WTC11 (cell line): ENCODE results near the gene UPF2. TPM values are rescaled to one million over a fixed set of nuclear protein-coding genes. Genes with fewer than 3 reads are reported as not detected.
"Not testable (repeated sequence)": the region's sequence is repeated elsewhere in the genome, so short reads cannot be mapped to it uniquely, and the experiment has no call there.

Source experiments
- ATAC-seq: fragments of 200-7000 bp; cut with Tn5 transposase; 2 replicates; pipeline ENCODE4 v1.10.0; 2021; ENCODE audit warnings: mild to moderate bottlenecking, moderate library complexity
- CTCF ChIA-PET: fragments of 300-600 bp; sonication (Branson Sonifier 250); formaldehyde crosslinking; loops from one replicate; lab custom pipeline; 2021; ENCODE audit warnings: antibody characterized with exemption; lab: Charles Lee
- POLR2A ChIA-PET: fragments of 350-600 bp; sonication (Branson Sonifier 250); formaldehyde crosslinking; loops from one replicate; lab custom pipeline; 2021; ENCODE audit warnings: antibody characterized with exemption; lab: Charles Lee
- DNase-seq: peaks from one replicate; pipeline ENCODE4 v3.0.0; 2021; ENCODE audit warnings: low spot score
- H3K27ac Mint-ChIP-seq: 2 replicates; pipeline ENCODE4 v1.8.0; 2021; ENCODE audit warnings: mixed read lengths
- H3K27me3 Mint-ChIP-seq: 2 replicates; pipeline ENCODE4 v1.8.0; 2021; ENCODE audit warnings: low read depth, mild to moderate bottlenecking, moderate library complexity, mixed read lengths
- H3K36me3 Mint-ChIP-seq: 2 replicates; pipeline ENCODE4 v1.8.0; 2021; ENCODE audit warnings: mixed read lengths
- H3K4me1 Mint-ChIP-seq: 2 replicates; pipeline ENCODE4 v1.8.0; 2022; ENCODE audit warnings: mixed read lengths
- H3K4me3 Mint-ChIP-seq: 2 replicates; pipeline ENCODE4 v1.8.0; 2021; ENCODE audit warnings: mild to moderate bottlenecking, moderate library complexity, mixed read lengths
- H3K9me3 Mint-ChIP-seq: 2 replicates; pipeline ENCODE4 v1.8.0; 2021; ENCODE audit warnings: mixed read lengths
- CBFB ChIP-seq: sonication (generic); formaldehyde crosslinking; IDR thresholded peaks from 2 replicates; pipeline ENCODE4 v1.8.1; 2022; ENCODE audit warnings: mild to moderate bottlenecking, low read depth, missing genetic modification reagents
- CREM ChIP-seq: sonication (generic); formaldehyde crosslinking; IDR thresholded peaks from 2 replicates; pipeline ENCODE4 v1.8.1; 2022; ENCODE audit warnings: mild to moderate bottlenecking, missing genetic modification reagents, moderate library complexity
- E2F5 ChIP-seq: sonication (generic); formaldehyde crosslinking; IDR thresholded peaks from 2 replicates; pipeline ENCODE4 v1.8.1; 2022; ENCODE audit warnings: mild to moderate bottlenecking, moderate library complexity, missing genetic modification reagents
- ELF4 ChIP-seq: sonication (generic); formaldehyde crosslinking; IDR thresholded peaks from 2 replicates; pipeline ENCODE4 v1.8.1; 2022; ENCODE audit warnings: low read depth, mild to moderate bottlenecking, moderate library complexity, missing genetic modification reagents
- EMX1 ChIP-seq: fragments of 250-450 bp; sonication (Bioruptor Pico); IDR thresholded peaks from 2 replicates; pipeline ENCODE4 v1.8.0; 2021; ENCODE audit warnings: mild to moderate bottlenecking
- ETV6 ChIP-seq: sonication (generic); formaldehyde crosslinking; IDR thresholded peaks from 2 replicates; pipeline ENCODE4 v1.8.1; 2022; ENCODE audit warnings: mild to moderate bottlenecking, missing genetic modification reagents
- FOXK1 ChIP-seq: sonication (generic); formaldehyde crosslinking; IDR thresholded peaks from 2 replicates; pipeline ENCODE4 v1.8.0; 2022; ENCODE audit warnings: mild to moderate bottlenecking, moderate library complexity, missing genetic modification reagents
- FOXP1 ChIP-seq: sonication (generic); formaldehyde crosslinking; IDR thresholded peaks from 2 replicates; pipeline ENCODE4 v1.8.0; 2022; ENCODE audit warnings: missing genetic modification reagents, mild to moderate bottlenecking, moderate library complexity, borderline replicate concordance
- FOXP4 ChIP-seq: sonication (generic); formaldehyde crosslinking; IDR thresholded peaks from 2 replicates; pipeline ENCODE4 v1.8.0; 2022; ENCODE audit warnings: mild to moderate bottlenecking, missing genetic modification reagents
- JAZF1 ChIP-seq: fragments of 250-450 bp; sonication (Bioruptor Pico); IDR thresholded peaks from 2 replicates; pipeline ENCODE4 v1.9.0; 2021; ENCODE audit warnings: moderate library complexity, mild to moderate bottlenecking, inconsistent platforms
- NFATC4 ChIP-seq: fragments of 250-450 bp; sonication (Bioruptor Pico); IDR thresholded peaks from 2 replicates; pipeline ENCODE4 v1.9.0; 2021; ENCODE audit warnings: mild to moderate bottlenecking
- NFYB ChIP-seq: sonication (generic); formaldehyde crosslinking; conservative IDR thresholded peaks from 2 replicates; pipeline ENCODE4 v1.8.0; 2022; ENCODE audit warnings: low read depth, missing genetic modification reagents
- RELA ChIP-seq: sonication (generic); formaldehyde crosslinking; IDR thresholded peaks from 2 replicates; pipeline ENCODE4 v1.8.1; 2022; ENCODE audit warnings: missing genetic modification reagents, mild to moderate bottlenecking, borderline replicate concordance
- STAT6 ChIP-seq: sonication (generic); formaldehyde crosslinking; conservative IDR thresholded peaks from 2 replicates; pipeline ENCODE4 v1.8.1; 2023; ENCODE audit warnings: mild to moderate bottlenecking, low read depth, missing genetic modification reagents, moderate library complexity
- TP53 ChIP-seq: sonication (generic); formaldehyde crosslinking; IDR thresholded peaks from 2 replicates; pipeline ENCODE4 v1.8.1; 2023; ENCODE audit warnings: mild to moderate bottlenecking, missing genetic modification reagents
- ZNF121 ChIP-seq: sonication (generic); formaldehyde crosslinking; IDR thresholded peaks from 2 replicates; pipeline ENCODE4 v1.8.0; 2023; ENCODE audit warnings: missing genetic modification reagents
- ZNF232 ChIP-seq: sonication (generic); formaldehyde crosslinking; IDR thresholded peaks from 2 replicates; pipeline ENCODE4 v1.8.0; 2022; ENCODE audit warnings: mild to moderate bottlenecking, missing genetic modification reagents
- ZNF263 ChIP-seq: sonication (generic); formaldehyde crosslinking; IDR thresholded peaks from 2 replicates; pipeline ENCODE4 v1.8.1; 2022; ENCODE audit warnings: low read depth, mild to moderate bottlenecking, moderate library complexity, missing genetic modification reagents
- ZNF423 ChIP-seq: fragments of 250-450 bp; sonication (Bioruptor Pico); IDR thresholded peaks from 2 replicates; pipeline ENCODE4 v2.1.2; 2022; ENCODE audit warnings: mild to moderate bottlenecking, moderate library complexity
- total RNA-seq: library from RNA; stranded (reverse); gene quantifications from 3 replicates; pipeline ENCODE4 v1.2.3, GENCODE V29; 2021
- TF ChIP-seq, protein P1 (sequence below): sonication (generic); formaldehyde crosslinking; conservative IDR thresholded peaks from 2 replicates; pipeline ENCODE4 v1.8.1; 2022; ENCODE audit warnings: mild to moderate bottlenecking, missing genetic modification reagents
- TF ChIP-seq, protein P2 (sequence below): sonication (generic); formaldehyde crosslinking; IDR thresholded peaks from 2 replicates; pipeline ENCODE4 v1.8.1; 2022; ENCODE audit warnings: low read depth, mild to moderate bottlenecking, moderate library complexity, missing genetic modification reagents, borderline replicate concordance
- TF ChIP-seq, protein P3 (sequence below): sonication (generic); formaldehyde crosslinking; IDR thresholded peaks from 2 replicates; pipeline ENCODE4 v1.8.1; 2023; ENCODE audit warnings: mild to moderate bottlenecking, missing genetic modification reagents, moderate library complexity
- TF ChIP-seq, protein P4 (sequence below): fragments of 250-450 bp; sonication (Bioruptor Pico); conservative IDR thresholded peaks from 2 replicates; pipeline ENCODE4 v1.9.0; 2021; ENCODE audit warnings: mild to moderate bottlenecking

UPF2 gene
- total RNA-seq, 1 experiment from 2014 or later: 24.3 TPM

DNA sequence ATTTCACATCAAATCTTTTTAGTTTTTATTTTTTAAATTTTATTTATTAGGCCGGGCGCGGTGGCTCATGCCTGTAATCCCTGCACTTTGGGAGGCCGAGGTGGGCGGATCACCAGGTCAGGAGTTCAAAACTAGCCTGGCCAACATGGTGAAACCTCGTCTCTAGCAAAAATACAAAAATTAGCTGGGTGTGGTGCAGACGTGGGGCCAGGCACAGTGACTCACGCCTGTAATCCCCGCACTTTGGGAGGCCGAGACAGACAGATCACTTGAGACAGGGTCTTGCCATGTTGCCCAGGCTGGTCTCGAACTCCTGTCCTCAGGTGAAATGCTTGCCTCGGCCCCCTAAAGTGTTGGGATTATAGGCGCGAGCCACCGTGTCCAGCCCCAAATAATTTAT lies 28.8 kb upstream of the UPF2 start:
- DNase-seq, CTCF ChIA-PET, H3K36me3 Mint-ChIP-seq, POLR2A ChIA-PET, ATAC-seq, H3K9me3 Mint-ChIP-seq, H3K4me3 Mint-ChIP-seq, H3K27me3 Mint-ChIP-seq, H3K27ac Mint-ChIP-seq: not testable (repeated sequence)
- TF ChIP-seq ZNF121 (CRISPR knock-in tag): peak; percentile 42; the same call in 1 of the 2 replicates
- peaks cover 18% of the 10 kb centered on the region for H3K4me1 Mint-ChIP-seq

DNA sequence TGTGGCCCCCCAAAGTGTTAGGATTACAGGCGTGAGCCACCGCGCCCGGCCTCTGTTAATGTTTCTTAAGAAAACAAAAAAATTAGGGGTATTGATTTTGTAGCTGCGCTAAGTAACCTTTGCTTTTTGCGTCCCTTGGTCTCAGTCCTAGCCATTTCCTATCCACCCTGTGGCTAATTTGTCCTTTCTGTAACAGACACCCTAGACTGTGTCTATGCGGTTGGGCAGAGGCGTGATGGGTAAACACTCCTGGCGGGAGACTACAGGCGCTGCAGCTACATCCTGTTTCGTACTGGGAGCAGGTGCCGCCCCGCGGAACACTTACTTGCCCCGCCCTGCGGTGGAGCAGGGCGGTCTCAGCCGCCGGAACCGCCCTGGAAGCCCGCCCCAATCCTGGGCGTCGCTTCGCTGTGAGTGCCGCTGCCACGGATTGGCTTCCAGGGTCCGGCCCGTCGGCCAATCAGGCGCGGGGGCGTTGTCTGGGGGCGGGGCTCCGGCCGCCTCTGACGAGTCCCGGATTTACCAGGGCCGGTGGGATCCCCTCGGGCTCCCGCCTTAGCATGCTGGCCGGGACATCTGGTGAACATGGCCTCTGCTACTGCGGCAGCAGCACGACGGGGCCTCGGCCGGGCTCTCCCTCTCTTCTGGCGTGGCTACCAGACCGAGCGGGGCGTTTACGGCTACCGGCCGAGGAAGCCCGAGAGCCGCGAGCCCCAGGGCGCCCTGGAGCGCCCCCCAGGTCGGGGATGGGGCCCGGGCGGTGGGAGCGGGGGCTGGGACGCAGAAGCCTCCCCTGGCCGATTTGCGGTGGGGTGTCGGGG lies 26.1 kb upstream of the UPF2 start, which contains the start of gene DHTKD1:
Gene DHTKD1 (plus strand): TSS at position 506 of the 821 bp plus-strand sequence. CDS start 80 bp downstream, at position 586.
- H3K4me3 Mint-ChIP-seq: peak within 1 kb of the TSS; percentile 83
- H3K27me3 Mint-ChIP-seq: no peaks in the 10 kb centered on the region
- CTCF ChIA-PET: interaction anchor here (0.6 kb wide), 2 partner anchors 55 to 82 kb away, joined by 3 read pairs; no protein-coding TSS in a partner anchor
- TF ChIP-seq FOXP1 (CRISPR knock-in tag) (no peak), TP53 (CRISPR knock-in tag) (no peak), ELF4 (0 out of 2 replicates have a peak, but pooled peaks have one; percentile 42), ZNF263 (no peak), ETV6 (CRISPR knock-in tag) (0 out of 2 replicates have a peak, but pooled peaks have one; percentile 41), RELA (no peak), CBFB (no peak), ZNF232 (CRISPR knock-in tag) (0 out of 2 replicates have a peak, but pooled peaks have one; percentile 46), E2F5 (CRISPR knock-in tag) (peak; percentile 81; the same call in 1 of the 2 replicates), FOXK1 (CRISPR knock-in tag) (peak; percentile 77), NFYB (CRISPR knock-in tag) (peak; percentile 89), ZNF423 (CRISPR knock-in tag) (peak; percentile 42; the same call in 1 of the 2 replicates), FOXP4 (CRISPR knock-in tag) (peak; percentile 66; the same call in 1 of the 2 replicates), JAZF1 (no peak), STAT6 (no peak), EMX1 (CRISPR knock-in tag) (no peak), CREM (CRISPR knock-in tag) (peak; percentile 33; the same call in 1 of the 2 replicates), NFATC4 (CRISPR knock-in tag) (no peak)
- TF ChIP-seq, protein P1, sequence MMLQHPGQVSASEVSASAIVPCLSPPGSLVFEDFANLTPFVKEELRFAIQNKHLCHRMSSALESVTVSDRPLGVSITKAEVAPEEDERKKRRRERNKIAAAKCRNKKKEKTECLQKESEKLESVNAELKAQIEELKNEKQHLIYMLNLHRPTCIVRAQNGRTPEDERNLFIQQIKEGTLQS (CRISPR knock-in tag): no peak
- TF ChIP-seq, protein P2, sequence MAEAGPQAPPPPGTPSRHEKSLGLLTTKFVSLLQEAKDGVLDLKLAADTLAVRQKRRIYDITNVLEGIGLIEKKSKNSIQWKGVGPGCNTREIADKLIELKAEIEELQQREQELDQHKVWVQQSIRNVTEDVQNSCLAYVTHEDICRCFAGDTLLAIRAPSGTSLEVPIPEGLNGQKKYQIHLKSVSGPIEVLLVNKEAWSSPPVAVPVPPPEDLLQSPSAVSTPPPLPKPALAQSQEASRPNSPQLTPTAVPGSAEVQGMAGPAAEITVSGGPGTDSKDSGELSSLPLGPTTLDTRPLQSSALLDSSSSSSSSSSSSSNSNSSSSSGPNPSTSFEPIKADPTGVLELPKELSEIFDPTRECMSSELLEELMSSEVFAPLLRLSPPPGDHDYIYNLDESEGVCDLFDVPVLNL (CRISPR knock-in tag): 0 out of 2 replicates have a peak, but pooled peaks have one; percentile 25
- TF ChIP-seq, protein P3, sequence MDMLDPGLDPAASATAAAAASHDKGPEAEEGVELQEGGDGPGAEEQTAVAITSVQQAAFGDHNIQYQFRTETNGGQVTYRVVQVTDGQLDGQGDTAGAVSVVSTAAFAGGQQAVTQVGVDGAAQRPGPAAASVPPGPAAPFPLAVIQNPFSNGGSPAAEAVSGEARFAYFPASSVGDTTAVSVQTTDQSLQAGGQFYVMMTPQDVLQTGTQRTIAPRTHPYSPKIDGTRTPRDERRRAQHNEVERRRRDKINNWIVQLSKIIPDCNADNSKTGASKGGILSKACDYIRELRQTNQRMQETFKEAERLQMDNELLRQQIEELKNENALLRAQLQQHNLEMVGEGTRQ (CRISPR knock-in tag): no peak
- TF ChIP-seq, protein P4, sequence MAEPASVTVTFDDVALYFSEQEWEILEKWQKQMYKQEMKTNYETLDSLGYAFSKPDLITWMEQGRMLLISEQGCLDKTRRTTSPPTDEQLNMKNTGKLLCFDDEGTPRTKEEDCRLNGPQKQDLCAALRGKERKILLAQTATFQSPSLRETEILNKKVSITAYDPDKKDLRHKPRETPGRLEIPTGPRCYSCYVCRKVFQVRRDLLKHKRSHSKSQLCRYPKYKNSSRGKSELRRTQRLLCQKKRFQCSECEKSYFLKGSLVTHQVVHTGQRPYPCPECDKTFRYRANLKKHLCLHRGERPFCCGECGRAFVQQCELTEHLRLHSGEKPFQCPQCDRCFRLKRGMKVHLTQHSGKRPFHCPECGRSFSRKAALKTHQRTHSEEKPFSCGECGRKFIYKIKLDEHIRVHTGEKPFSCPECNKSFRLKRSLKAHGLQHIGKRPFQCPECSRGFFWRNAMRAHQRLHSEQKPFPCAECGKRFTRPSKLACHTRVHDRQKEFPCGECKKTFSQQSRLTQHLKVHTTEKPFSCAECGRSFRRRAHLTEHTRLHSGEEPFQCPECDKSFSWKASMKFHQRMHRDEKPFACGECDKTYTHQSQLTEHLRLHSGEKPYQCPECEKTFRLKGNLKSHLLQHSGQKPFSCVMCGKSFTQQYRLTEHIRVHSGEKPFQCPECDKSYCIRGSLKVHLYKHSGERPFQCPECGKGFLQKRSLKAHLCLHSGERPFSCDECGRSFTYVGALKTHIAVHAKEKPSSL: no peak

More for the DNA sequence above, 26.1 kb upstream of the UPF2 start, which contains the start of gene DHTKD1:
- ATAC-seq (peak; percentile 98), DNase-seq (peak; percentile 100)
- Mint-ChIP-seq H3K27ac (peak within 1 kb of the TSS; percentile 98), H3K9me3 (no peaks in the 10 kb centered on the region), H3K36me3 (no peaks in the 10 kb centered on the region), H3K4me1 (peaks cover 18% of the 10 kb centered on the region)
- POLR2A ChIA-PET: interaction anchor here (0.6 to 1.4 kb wide), 5 partner anchors 26 to 127 kb away, joined by 3 to 10 read pairs (median 5); partner anchors contain the start of genes CDC123, NUDT5 and UPF2
